IMR-90 (cell line): ENCODE data around the gene RALGPS2.

Experiments used
- BHLHE40 ChIP-seq: fragments of 150-350 bp; IDR thresholded peaks from 2 replicates; pipeline ENCODE4 v1.6.1; 2016; ENCODE audit warnings: mild to moderate bottlenecking, low read depth, low read length
- CEBPB ChIP-seq: IDR thresholded peaks from 2 replicates; pipeline ENCODE4 v1.6.1; 2012; ENCODE audit warnings: low read depth, low read length, improper control_type of control experiment
- CHD1 ChIP-seq: IDR thresholded peaks from 2 replicates; pipeline ENCODE4 v1.6.1; 2012; ENCODE audit warnings: low read depth, low read length, improper control_type of control experiment
- FOS ChIP-seq: fragments of 150-350 bp; IDR thresholded peaks from 2 replicates; pipeline ENCODE4 v1.6.1; 2016; ENCODE audit warnings: low read depth, low read length
- MAFK ChIP-seq: IDR thresholded peaks from 2 replicates; pipeline ENCODE4 v1.6.1; 2012; ENCODE audit warnings: low read depth, low read length, improper control_type of control experiment
- NFE2L2 ChIP-seq: fragments of 150-350 bp; IDR thresholded peaks from 2 replicates; pipeline ENCODE4 v1.6.1; 2016; ENCODE audit warnings: low read depth, mild to moderate bottlenecking, low read length
- POLR2A ChIP-seq: IDR thresholded peaks from 2 replicates; pipeline ENCODE4 v1.6.1; 2012; ENCODE audit warnings: mild to moderate bottlenecking, low read depth, low read length
- RFX5 ChIP-seq: IDR thresholded peaks from 2 replicates; pipeline ENCODE4 v1.8.0; 2012; ENCODE audit warnings: low read depth, mild to moderate bottlenecking, low read length, moderate library complexity
- SMC3 ChIP-seq: fragments of 150-350 bp; IDR thresholded peaks from 2 replicates; pipeline ENCODE4 v1.6.1; 2016; ENCODE audit warnings: low read depth, mild to moderate bottlenecking, antibody characterized with exemption, low read length, moderate library complexity
- TF ChIP-seq, protein P1 (sequence below): conservative IDR thresholded peaks from 2 replicates; pipeline ENCODE4 v1.5.1; 2012; ENCODE audit warnings: mild to moderate bottlenecking, low read depth, low read length, improper control_type of control experiment

DNA sequence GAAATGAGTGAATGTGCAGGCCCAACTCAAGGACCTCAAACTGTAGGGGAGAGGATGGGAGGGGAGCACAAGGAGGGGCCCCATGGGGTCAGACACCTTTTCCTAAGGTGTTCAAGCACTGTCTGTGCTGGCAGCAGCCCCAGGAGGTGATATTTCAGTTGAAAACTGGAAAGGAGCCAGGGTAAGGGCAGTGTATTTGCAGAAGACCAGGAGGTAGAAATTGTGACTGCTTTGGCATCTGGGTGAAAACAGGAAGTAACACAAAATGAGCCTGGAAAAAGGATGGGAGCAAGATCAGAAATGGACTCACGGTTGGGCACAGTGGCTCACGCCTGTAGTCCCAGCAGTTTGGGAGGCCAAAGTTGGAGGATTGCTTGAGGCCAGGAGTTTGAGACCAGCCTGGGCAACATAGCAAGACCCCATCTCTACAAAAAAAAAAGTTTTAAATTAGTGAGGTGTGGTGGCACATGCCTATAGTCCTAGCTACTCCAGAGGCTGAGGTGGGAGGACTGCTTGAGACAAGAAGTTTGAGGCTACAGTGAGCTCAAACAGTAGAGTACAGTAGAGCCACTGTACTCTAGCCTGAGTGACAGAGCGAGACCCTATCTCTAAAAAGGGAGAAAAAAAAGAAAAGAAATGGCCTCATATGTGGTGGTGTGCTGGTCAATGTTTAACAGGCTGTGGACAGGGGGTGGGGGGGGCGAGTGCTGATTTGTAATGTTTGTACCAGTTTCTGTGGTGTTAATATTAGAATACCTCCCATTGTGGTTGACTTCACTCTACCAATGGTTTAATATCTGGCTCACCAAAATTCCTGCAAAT is 222.0 kb downstream of the RALGPS2 start:
- no peak for TF ChIP-seq RFX5
- TF ChIP-seq CHD1 = no peak
- no peak for TF ChIP-seq POLR2A
- TF ChIP-seq NFE2L2 = no peak
- TF ChIP-seq, protein P1, sequence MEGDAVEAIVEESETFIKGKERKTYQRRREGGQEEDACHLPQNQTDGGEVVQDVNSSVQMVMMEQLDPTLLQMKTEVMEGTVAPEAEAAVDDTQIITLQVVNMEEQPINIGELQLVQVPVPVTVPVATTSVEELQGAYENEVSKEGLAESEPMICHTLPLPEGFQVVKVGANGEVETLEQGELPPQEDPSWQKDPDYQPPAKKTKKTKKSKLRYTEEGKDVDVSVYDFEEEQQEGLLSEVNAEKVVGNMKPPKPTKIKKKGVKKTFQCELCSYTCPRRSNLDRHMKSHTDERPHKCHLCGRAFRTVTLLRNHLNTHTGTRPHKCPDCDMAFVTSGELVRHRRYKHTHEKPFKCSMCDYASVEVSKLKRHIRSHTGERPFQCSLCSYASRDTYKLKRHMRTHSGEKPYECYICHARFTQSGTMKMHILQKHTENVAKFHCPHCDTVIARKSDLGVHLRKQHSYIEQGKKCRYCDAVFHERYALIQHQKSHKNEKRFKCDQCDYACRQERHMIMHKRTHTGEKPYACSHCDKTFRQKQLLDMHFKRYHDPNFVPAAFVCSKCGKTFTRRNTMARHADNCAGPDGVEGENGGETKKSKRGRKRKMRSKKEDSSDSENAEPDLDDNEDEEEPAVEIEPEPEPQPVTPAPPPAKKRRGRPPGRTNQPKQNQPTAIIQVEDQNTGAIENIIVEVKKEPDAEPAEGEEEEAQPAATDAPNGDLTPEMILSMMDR = no peak
- no peak for TF ChIP-seq BHLHE40
- no peak for TF ChIP-seq SMC3
- no peak for TF ChIP-seq CEBPB
- TF ChIP-seq MAFK = no peak
- TF ChIP-seq FOS = no peak
